Activated T-cell treated with anti-CD3 and anti-CD28 coated beads for 24 hours (primary cell): ENCODE data around the gene GATAD2B.

Experiments used
- DNase-seq: peaks from one replicate; pipeline ENCODE4 v3.0.0-alpha.2; 2020; ENCODE audit warnings: low read depth

Gene GATAD2B

DNA sequence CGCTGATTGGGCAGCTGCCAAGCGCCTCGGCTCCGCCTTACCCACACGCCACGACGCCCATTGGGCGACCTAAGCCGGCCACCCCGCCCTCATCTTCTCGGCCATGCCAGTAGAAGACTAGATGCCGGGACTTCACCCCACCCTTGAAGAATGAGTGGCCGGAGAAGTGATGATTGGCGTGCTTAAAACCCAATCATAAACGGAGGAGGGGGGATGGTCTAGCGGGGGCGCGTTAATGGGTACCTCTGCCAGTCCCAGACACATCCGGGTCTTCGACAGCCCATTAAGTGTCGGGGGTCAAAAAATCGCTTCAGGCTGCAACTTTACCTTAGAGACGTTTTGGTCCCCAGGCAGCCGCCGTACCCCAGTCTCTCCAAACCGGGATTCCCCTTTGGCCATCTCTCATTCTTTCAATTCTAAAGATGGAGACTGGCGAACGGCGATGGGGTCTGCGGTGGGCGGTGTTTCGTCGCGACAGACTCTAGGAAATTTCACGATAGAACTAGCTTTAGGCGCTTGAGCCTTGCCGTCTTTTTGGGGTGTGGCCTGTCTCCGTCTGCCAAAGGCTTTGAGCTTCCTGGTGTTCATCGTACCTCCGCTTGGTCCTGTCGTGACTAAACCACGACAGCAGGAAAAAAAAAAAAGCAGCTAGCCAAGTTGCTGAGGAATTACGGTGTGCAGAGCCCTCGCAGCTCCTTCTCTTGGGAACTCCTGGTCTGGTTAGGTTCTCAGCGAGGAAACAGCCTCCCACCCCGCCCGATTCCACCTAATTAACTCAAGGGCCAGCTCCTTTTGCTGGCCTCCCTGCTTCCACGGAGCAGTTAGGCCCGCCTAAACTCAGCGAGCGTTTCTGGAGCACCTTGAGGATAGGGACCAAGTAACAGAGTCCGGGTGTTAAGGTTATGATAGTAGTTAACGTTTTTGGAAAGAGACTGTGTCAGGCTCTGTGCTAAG is at the start of gene GATAD2B:
GATAD2B (minus strand) TSS at position 1 of the 954 bp plus-strand sequence. CDS start 94,625 bp downstream, outside the sequence.
- peak; percentile 98 for DNase-seq

DNA sequence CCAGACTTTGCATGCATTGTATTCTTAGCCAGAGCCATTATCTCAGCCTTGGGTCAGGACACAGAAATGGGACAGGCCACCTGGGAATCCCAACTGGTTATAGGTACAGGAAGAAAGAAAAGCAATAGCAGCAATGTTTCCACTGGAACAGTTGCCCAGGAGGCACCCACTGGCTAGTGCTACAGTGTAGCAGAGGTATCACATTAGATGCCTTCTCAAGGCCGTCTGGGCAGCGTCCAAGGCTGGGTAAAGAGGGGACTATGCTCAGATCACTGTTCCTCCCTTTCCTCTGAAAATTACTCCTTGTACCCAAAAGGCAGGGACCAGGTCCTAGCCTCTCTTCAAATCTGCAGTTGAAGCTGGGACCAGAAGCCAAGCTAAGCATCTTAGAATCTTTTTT is 47.6 kb upstream of the GATAD2B start:
- no peak for DNase-seq

DNA sequence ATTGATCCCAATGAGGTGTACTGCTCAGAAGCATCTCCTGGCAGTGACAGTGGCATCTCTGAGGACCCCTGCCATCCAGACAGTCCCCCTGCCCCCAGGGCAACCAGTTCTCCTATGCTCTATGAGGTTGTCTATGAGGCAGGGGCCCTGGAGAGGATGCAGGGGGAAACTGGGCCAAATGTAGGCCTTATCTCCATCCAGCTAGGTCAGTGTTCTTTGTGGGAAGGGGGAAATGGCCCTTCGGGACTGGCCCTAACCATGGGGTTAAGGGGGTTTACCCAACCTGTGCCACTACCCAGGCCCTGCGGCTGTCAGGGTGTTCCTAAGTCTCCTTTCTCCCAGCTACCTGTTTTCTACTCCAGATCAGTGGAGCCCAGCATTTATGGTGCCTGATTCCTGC is 46.2 kb upstream of the GATAD2B start:
- DNase-seq = no peak

- no peak for DNase-seq
These were observed 45.6 kb upstream of the GATAD2B start for GRCh38 chr1:153968408-153968807.

- DNase-seq = no peak
These were observed 45.2 kb upstream of the GATAD2B start for GRCh38 chr1:153968000-153968363.

DNA sequence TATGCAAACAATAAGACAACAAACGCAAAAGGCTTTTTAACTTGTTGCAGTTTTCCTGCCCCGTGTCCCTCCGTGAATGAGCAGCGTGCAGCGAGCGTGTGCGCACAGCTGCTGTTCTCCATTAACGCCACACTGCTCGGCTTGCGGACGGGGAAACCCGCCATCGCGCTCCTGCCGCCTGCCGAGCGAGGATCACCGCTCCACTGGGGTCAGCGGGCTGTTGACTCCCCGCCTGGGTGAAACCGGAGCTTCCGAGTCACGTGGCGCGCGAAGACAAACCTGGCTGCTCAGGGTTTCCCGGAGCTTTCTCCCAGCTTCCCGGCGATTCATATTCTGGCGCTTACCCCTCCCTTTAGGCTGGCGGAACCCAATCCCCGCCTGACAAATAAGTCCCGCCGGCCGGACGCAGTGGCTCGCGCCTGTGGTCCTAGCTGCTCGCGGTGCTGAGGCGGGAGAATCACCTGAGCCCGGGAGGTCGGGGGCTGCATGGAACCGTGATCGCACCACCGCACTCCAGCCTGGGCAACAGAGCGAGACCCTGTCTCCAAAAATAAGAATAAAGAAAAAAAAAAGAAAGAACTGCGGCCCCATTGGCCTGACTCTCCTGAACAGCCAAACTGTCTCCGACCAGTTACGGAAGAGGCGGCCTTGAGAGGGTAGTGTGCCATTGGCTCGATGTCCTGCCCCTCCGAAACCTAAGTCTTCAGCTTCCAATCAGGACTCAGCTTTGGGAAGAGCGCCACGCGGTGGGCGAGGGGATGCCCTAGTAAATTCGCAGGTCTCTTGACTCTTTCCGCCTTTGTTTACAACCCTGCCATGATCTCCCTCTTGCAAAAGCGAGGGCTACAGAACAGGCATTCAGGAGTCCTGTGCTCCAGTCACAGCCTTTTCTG is 44.6 kb upstream of the GATAD2B start, which contains the start of gene CREB3L4:
CREB3L4 (plus strand) TSS at position 796 of the 893 bp plus-strand sequence. CDS start 624 bp downstream, outside the sequence.
- peak; percentile 79 for DNase-seq

GRCh38 chr1:153963850-153964331 is 41.1 kb upstream of the GATAD2B start:
- DNase-seq = no peak

DNA sequence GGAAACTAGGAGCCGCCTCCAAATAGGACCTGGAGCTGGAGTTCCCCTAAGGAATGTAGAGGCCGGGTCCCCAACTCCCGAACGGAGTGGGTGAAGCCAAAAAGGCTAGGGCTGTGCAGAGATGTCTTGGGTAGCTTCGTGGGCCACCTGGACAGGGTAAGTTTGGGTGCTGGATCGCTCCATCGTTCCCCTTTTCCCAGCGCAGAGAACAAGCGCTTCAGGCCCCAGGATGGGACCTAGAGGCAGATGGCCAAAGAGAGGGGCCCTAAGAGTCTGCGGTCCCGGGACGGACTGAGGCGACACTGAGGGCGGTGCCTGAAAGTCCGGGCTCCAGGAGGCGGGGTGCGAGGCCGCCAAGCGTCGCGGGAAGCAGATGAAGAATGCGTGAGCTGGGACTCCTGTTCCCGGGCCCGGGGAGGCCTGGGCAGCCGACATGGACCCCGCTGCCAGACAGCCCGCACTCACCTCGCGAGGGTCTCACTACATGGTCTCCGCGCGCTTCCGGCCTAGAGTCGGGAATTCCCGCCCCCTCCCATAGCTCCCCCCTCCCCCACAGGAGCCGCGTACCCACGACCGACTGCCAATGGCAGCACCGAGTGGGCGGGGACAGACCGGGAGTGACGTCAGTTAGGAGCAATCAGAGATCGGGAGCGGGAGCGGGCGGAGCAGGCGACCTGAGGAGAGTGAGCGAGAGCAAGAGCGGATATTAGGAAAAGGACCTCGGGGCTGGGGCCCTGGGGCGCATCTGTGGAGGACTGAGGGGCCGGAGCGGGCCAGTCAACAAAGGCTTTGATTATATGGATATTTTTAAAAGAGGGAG is 40.5 kb upstream of the GATAD2B start, which contains the start of gene SLC39A1:
SLC39A1 (minus strand) TSS at position 508 of the 820 bp plus-strand sequence. CDS start 822 bp downstream, outside the sequence.
- peak; percentile 93 for DNase-seq

- no peak for DNase-seq
These were observed 39.6 kb upstream of the GATAD2B start for GRCh38 chr1:153962088-153963029.

DNA sequence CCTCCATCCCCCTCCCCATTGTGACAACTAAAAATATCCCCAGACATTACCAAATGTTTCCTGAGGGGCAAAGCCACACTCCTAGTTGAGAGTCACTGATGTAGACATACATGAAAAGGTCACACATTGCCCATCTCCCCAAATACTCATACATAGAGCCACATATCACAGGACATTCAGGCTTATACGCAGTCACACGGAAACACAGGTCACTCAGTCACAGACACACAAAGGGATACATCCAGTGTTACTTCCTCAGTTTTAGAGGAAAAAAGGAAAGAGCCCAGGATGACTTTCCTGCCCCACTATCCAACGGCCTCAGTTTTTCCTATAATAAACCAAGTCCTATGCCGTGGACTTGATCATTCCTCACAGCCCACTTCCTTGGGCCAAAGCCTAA is 38.6 kb upstream of the GATAD2B start:
- no peak for DNase-seq

DNA sequence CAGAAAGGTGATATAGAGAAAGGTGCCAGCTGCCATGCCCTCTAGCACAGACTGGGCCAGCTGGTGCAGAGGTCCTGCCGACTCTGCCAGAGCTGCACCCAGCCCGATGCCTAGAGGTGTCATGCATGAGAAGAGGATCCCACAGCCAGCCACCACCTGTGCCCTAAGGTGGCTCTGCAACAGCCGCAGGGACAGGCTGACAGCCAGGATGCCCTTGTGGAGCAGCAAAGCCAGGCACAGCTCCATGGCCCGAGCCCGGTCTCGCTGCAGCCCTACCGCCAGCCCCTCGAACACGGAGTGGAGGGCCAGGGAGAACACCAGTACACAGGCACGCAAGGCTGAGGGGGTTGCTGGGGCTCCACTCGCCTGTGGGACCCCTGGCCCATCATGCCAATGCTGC is 37.4 kb upstream of the GATAD2B start:
- DNase-seq = no peak

- no peak for DNase-seq
These were observed 36.7 kb upstream of the GATAD2B start for GRCh38 chr1:153959454-153959853.

DNA sequence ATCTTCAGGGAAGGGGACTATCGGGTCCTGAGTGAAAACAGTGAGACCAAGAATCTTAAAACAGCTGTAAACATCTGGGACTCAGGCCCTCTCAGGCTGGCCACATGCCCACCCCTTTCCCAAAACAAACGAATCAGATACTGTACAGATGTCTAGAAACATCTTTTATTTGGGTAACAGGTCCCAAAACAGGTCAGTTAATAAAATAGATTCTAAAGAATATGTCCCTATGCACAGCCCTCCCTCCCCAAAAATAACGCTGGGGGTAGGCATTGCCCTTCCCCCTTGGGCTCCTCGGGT is 36.1 kb upstream of the GATAD2B start:
- DNase-seq = no peak

- peak; percentile 95 for DNase-seq
These were observed 35.6 kb upstream of the GATAD2B start, which contains the start of gene CRTC2 for GRCh38 chr1:153958111-153958960. TSS of gene CRTC2 (minus strand) at chr1:153958612. CDS start at chr1:153958497, 115 bp downstream.

GRCh38 chr1:153957744-153958110 is 35.0 kb upstream of the GATAD2B start:
- DNase-seq = no peak

DNA sequence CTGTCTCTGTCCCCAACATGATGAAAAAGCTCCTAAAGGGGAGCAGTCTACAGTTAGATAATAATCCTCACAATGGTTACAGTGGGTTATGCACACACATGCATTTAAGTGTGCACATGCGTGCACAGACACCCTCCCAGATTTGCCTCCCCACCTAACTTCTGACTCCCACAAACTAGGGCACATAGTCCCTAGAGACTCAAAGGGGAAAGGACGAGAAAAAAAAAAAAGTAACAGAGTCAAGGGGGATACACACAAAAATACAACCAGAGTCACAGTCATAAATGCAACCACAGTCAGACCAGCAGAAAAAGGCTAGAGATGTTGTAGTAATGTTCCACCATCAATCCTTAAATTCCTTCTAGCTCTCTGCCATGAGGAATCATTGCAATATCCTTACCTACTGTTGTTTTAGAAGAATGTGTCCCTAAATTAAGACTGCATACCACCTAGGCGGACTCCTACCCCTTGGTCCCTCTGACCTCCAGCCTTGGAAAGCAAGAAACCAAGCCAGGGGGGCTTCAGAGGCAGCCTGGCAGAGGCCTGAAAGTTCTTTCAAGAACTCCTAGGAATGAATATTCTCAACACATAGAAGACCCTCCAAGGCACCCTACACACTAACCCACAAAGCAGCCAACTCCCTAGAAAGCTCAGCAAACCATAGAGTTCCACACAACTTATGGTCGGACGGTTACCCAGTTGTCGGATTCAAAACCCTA is 34.4 kb upstream of the GATAD2B start:
- DNase-seq = no peak

- DNase-seq = no peak
These were observed 32.1 kb upstream of the GATAD2B start for GRCh38 chr1:153954826-153955225.

DNA sequence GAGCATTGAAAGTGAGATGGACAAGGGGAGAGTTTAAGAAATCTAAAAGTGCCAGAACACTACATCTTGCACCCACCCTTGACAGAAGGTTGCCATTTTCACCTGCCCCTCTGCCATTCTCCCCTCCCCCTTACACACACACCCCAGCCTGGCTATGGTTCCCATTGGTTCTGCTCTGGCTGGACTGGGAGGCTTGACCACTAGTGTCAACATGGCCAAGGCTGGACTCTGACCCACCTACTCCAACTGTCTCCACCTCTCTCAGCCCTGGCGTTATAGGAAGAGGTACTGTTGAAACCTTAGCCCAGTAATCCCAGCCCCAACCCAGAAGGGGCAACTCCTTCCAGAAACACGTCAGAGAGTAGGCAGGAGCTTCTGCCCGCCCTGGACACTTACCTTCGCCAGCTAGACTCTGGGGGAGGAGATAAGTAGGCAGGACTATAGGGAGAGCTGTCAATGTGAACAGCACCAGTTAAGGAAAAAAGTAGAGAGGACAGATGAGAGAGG is 31.1 kb upstream of the GATAD2B start:
- no peak for DNase-seq

DNA sequence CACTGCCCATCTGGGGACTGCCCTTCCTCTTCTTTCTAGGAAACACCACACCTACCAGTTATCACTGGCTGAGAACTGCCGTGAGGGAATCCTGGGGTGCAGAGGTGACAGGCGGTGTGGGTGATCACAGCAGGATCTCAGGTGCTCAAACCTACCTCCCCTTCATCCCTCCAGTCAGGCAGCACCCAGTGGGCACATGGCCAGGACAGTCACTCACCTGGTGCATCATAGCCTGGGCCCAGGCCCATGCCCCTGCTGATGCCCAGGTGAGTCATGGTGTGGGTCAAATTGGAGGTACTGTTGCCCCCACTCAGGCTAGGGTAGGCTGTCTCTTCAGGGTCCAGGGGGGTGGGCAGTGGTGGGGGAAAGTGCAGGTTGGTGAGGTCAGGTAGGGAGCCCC is 29.0 kb upstream of the GATAD2B start:
- DNase-seq = no peak
